SK-N-SH treated with all-trans-retinoic acid at 6 μM for 48 hours (cell line): ENCODE measurements around the gene FBLIM1.
A peak's percentile ranks its signal among the peaks of the same experiment; 100 is the strongest.

Experiments used
- ATAC-seq: fragments of 200-7000 bp; cut with Tn5 transposase; 3 replicates; pipeline ENCODE4 v1.9.1; 2020; ENCODE audit warnings: mild to moderate bottlenecking, moderate library complexity
- ARNTL ChIP-seq: fragments of 450-650 bp; formaldehyde crosslinking; IDR thresholded peaks from 2 replicates; pipeline ENCODE4 v1.5.0; 2020; ENCODE audit warnings: low read depth, mild to moderate bottlenecking, moderate library complexity, borderline replicate concordance
- BACH2 ChIP-seq: fragments of 250-450 bp; sonication (Bioruptor Pico); IDR thresholded peaks from 2 replicates; pipeline ENCODE4 v1.9.0; 2021; ENCODE audit warnings: mild to moderate bottlenecking, borderline replicate concordance
- CSDC2 ChIP-seq: fragments of 250-450 bp; sonication (Bioruptor Pico); IDR thresholded peaks from 2 replicates; pipeline ENCODE4 v1.5.0; 2020; ENCODE audit warnings: mild to moderate bottlenecking, moderate library complexity
- ESRRG ChIP-seq: fragments of 250-450 bp; sonication (Bioruptor Pico); IDR thresholded peaks from 2 replicates; pipeline ENCODE4 v1.6.1; 2021; ENCODE audit warnings: mild to moderate bottlenecking
- GLIS3 ChIP-seq: fragments of 250-450 bp; sonication (Bioruptor Pico); IDR thresholded peaks from 2 replicates; pipeline ENCODE4 v1.5.0; 2020; ENCODE audit warnings: mild to moderate bottlenecking, moderate library complexity
- ISL1 ChIP-seq: fragments of 250-450 bp; sonication (Bioruptor Pico); IDR thresholded peaks from 2 replicates; pipeline ENCODE4 v2.1.2; 2022; ENCODE audit warnings: mild to moderate bottlenecking, moderate library complexity
- OSR1 ChIP-seq: fragments of 250-450 bp; sonication (Bioruptor Pico); IDR thresholded peaks from 2 replicates; pipeline ENCODE4 v1.8.0; 2022; ENCODE audit warnings: moderate library complexity, mild to moderate bottlenecking, inconsistent platforms
- PPARA ChIP-seq: fragments of 250-450 bp; sonication (Bioruptor Pico); IDR thresholded peaks from 2 replicates; pipeline ENCODE4 v1.5.0; 2020; ENCODE audit warnings: mild to moderate bottlenecking, borderline replicate concordance
- RARB ChIP-seq: fragments of 250-450 bp; sonication (Bioruptor Pico); IDR thresholded peaks from 2 replicates; pipeline ENCODE4 v1.8.0; 2021; ENCODE audit warnings: mild to moderate bottlenecking, moderate library complexity
- SNAI2 ChIP-seq: fragments of 250-450 bp; sonication (Bioruptor Pico); IDR thresholded peaks from 2 replicates; pipeline ENCODE4 v1.5.0; 2020; ENCODE audit warnings: mild to moderate bottlenecking, moderate library complexity
- TCF4 ChIP-seq: fragments of 250-450 bp; sonication (Bioruptor Pico); IDR thresholded peaks from 2 replicates; pipeline ENCODE4 v1.8.0; 2021; ENCODE audit warnings: mild to moderate bottlenecking, moderate library complexity, borderline replicate concordance
- TOX ChIP-seq: fragments of 250-450 bp; sonication (Bioruptor Pico); IDR thresholded peaks from 2 replicates; pipeline ENCODE4 v1.8.0; 2021; ENCODE audit warnings: mild to moderate bottlenecking, moderate library complexity, borderline replicate concordance
- ZC3H10 ChIP-seq: fragments of 250-450 bp; sonication (Bioruptor Pico); IDR thresholded peaks from 2 replicates; pipeline ENCODE4 v1.5.1; 2021; ENCODE audit warnings: mild to moderate bottlenecking, moderate library complexity
- ZNF565 ChIP-seq: fragments of 450-650 bp; formaldehyde crosslinking; conservative IDR thresholded peaks from 2 replicates; pipeline ENCODE4 v1.5.0; 2020; ENCODE audit warnings: low read depth, mild to moderate bottlenecking, moderate library complexity
- TF ChIP-seq, protein P1 (sequence below): fragments of 250-450 bp; sonication (Bioruptor Pico); IDR thresholded peaks from 2 replicates; pipeline ENCODE4 v1.8.0; 2021; ENCODE audit warnings: low read depth, mild to moderate bottlenecking, moderate library complexity, borderline replicate concordance
- TF ChIP-seq, protein P2 (sequence below): fragments of 250-450 bp; sonication (Bioruptor Pico); IDR thresholded peaks from 2 replicates; pipeline ENCODE4 v1.5.1; 2021; ENCODE audit warnings: mild to moderate bottlenecking, moderate library complexity

Gene FBLIM1

DNA sequence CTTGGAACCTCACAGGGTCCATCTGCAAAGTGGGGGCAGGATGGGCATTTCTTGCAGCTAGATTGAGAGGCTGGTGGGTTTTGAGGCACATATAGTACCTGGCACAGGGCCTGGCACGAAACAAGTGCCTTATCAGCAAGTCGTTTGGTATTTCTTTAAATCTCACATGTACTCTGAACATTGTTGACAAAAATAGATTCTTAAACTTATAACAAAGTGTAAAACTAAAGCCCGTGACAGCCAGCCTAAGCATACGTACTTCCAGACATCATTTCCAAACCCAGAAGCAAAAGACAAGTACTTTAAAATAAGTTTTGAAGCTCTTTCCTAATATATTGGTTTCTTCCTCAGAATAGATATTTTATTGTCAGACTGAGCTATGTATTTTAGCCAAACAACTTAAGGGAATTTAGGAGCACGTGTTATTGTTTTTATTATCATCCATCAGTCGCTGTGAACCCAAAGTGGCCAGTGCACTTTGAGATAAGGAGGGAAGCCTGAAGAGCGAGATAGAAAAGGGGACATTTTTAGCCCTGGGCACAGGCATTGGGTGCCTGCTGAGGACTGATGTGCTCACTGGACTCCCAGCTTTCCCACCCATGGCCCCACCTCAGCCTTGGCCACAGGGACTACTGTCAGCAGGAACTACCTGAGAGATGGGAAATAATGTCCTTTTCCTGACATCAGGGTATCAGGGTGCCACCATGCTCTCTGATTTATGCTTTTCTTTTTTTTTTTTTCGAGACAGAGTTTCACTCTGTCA is 3.0 kb downstream of the FBLIM1 start (continued):
- TF ChIP-seq GLIS3 (CRISPR knock-in tag) (no peak), RARB (CRISPR knock-in tag) (no peak), ZNF565 (CRISPR knock-in tag) (no peak), TCF4 (CRISPR knock-in tag) (no peak), PPARA (CRISPR knock-in tag) (no peak)
- TF ChIP-seq, protein P1, sequence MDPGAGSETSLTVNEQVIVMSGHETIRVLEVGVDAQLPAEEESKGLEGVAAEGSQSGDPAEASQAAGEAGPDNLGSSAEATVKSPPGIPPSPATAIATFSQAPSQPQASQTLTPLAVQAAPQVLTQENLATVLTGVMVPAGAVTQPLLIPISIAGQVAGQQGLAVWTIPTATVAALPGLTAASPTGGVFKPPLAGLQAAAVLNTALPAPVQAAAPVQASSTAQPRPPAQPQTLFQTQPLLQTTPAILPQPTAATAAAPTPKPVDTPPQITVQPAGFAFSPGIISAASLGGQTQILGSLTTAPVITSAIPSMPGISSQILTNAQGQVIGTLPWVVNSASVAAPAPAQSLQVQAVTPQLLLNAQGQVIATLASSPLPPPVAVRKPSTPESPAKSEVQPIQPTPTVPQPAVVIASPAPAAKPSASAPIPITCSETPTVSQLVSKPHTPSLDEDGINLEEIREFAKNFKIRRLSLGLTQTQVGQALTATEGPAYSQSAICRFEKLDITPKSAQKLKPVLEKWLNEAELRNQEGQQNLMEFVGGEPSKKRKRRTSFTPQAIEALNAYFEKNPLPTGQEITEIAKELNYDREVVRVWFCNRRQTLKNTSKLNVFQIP (CRISPR knock-in tag) = no peak

DNA sequence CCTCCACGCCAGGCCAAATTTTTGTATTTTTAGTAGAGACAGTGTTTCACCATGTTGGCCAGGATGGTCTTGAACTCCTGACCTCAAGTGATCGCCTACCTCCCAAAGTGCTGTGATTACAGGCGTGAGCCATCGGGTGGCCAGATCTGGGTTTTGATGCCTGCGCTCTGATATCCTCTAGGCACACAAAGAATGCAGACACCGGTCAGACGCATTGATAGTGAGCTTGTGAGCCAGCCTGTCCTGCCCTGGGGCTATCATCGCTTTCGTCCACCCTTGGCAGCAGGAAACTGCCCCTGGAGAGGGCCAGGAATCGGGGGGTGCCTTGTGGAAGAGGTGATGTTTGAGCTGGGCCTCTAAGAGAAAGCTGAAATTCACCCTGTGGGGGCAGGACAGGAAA is 4.0 kb downstream of the FBLIM1 start:
- ATAC-seq = no peak
- TF ChIP-seq ZNF565 (CRISPR knock-in tag) = no peak
- TF ChIP-seq OSR1 (CRISPR knock-in tag) = no peak
- no peak for TF ChIP-seq PPARA (CRISPR knock-in tag)
- TF ChIP-seq ZC3H10 = no peak
- TF ChIP-seq, protein P1 (CRISPR knock-in tag) = no peak
- no peak for TF ChIP-seq RARB (CRISPR knock-in tag)
- no peak for TF ChIP-seq CSDC2 (CRISPR knock-in tag)
- TF ChIP-seq ESRRG (CRISPR knock-in tag) = no peak
- TF ChIP-seq ISL1 (CRISPR knock-in tag) = no peak
- no peak for TF ChIP-seq BACH2 (CRISPR knock-in tag)
- no peak for TF ChIP-seq SNAI2 (CRISPR knock-in tag)
- no peak for TF ChIP-seq TOX (CRISPR knock-in tag)
- no peak for TF ChIP-seq ARNTL (CRISPR knock-in tag)
- TF ChIP-seq, protein P2, sequence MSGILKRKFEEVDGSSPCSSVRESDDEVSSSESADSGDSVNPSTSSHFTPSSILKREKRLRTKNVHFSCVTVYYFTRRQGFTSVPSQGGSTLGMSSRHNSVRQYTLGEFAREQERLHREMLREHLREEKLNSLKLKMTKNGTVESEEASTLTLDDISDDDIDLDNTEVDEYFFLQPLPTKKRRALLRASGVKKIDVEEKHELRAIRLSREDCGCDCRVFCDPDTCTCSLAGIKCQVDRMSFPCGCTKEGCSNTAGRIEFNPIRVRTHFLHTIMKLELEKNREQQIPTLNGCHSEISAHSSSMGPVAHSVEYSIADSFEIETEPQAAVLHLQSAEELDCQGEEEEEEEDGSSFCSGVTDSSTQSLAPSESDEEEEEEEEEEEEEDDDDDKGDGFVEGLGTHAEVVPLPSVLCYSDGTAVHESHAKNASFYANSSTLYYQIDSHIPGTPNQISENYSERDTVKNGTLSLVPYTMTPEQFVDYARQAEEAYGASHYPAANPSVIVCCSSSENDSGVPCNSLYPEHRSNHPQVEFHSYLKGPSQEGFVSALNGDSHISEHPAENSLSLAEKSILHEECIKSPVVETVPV (CRISPR knock-in tag) = no peak
- TF ChIP-seq, all 23 proteins: peak for 0

DNA sequence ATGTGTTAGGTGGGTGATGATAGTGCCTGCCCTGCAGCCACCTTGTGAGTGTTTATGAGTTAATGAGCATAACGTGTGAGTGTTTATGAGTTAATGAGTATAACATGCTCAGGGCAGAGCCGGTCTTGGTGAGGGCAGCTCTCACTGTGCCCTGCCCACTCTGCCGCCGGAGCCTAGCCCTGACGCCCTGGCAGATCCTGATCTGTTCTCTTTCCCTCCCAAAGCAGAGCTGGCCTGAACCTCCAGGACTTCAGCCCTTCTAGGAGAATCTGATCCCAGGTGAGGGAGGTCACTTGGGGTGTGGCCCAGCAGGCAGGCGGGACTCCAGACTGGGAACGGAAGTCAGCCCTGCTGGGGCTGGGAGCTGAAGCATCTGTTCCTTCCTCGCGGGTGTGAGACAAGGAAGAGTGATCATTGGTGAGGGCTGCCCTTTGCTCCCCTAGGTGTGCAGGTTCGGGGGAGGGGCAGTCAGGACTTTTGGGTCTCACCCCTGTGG is 5.7 kb downstream of the FBLIM1 start:
- no peak for ATAC-seq

DNA sequence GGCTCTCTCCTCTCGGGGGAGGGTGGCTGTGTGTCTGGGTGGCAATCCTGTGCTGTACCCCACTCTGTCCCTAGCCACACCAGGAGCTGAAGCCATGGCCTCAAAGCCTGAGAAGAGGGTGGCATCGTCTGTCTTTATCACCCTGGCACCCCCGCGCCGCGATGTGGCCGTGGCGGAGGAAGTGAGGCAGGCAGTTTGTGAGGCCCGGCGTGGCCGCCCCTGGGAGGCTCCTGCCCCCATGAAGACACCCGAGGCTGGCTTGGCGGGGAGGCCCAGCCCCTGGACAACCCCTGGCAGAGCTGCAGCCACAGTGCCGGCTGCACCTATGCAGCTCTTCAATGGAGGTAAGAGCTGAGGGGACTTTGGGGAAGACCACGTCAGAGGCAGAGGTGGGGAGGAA is 6.3 kb downstream of the FBLIM1 start:
- TF ChIP-seq ZNF565 (CRISPR knock-in tag) (no peak), TCF4 (CRISPR knock-in tag) (no peak)
- TF ChIP-seq, all 23 proteins: peak for 0
- no peak for ATAC-seq

More for the DNA sequence above, 5.7 kb downstream of the FBLIM1 start:
- TF ChIP-seq CSDC2 (CRISPR knock-in tag) = no peak
- TF ChIP-seq, protein P2 (CRISPR knock-in tag) = no peak
- no peak for TF ChIP-seq ZC3H10
- no peak for TF ChIP-seq ZNF565 (CRISPR knock-in tag)
- TF ChIP-seq RARB (CRISPR knock-in tag) = no peak

DNA sequence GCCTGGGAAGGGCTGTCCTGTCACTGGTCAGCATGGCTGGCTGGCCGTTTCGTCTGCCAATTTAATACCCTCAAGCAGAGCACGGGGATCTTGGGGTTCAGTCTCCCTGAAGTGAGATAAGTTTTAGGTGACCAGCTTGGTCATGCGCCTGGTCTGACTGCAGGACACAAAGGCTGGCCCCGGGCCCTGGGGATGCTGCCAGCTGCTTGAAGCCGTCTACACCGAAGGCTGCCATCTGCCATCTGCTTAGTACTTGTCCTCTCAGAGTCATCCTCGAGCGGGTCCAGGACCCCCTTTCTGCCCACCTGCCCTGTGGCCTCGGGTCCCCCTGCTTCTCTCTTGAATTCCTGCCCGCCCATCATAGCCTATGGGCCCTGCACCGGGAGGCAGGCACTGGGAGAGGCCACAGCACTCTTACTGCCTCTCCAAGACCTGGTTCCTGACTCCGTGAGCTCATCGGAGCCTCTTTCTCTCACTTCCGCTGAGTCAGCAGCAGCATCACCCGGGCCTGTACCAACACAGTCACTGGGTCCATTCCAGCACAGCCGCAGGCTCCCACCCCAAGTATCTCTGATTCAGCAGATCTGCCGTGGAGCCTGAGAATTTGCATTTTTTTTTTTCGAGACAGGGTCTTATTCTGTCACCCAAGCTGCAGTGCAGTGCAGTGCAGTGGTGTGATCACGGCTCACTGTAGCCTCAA is 7.0 kb downstream of the FBLIM1 start:
- ATAC-seq = peak; percentile 61
- TF ChIP-seq ESRRG (CRISPR knock-in tag) (no peak), TOX (CRISPR knock-in tag) (no peak), SNAI2 (CRISPR knock-in tag) (no peak), GLIS3 (CRISPR knock-in tag) (no peak), CSDC2 (CRISPR knock-in tag) (no peak), PPARA (CRISPR knock-in tag) (no peak), ZNF565 (CRISPR knock-in tag) (no peak)
- TF ChIP-seq, all 23 proteins: peak for 0
